ENCODE measurements around the gene HMOX2.
A peak's percentile ranks its signal among the peaks of the same experiment; 100 is the strongest.

HMOX2 gene

DNA sequence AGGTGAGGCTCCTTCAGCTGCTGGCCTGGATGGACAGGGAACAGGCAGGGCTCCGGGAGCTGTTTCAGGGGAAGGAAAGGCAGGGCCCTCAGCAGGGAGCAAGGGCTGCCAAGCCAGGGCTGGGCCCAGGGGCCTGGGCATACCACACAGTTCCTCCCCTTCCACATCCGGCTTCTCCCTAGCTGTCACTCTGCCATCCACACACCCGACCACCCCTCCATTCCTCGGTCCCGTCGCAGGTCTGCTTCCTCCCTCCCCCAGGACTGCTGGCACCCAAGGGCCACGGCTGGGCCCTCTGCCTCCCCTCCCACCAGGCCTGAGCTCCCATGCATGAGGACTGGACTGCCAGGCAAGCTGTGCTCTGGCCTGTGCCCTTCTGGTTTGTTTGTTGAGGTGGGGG lies 38.4 kb downstream of the HMOX2 start:
- H3K27me3 Mint-ChIP-seq = no peaks in the 10 kb centered on the region
- peaks cover 55% of the 10 kb centered on the region for H3K36me3 Mint-ChIP-seq (ENCODE audit: low read depth)
- no peaks in the 10 kb centered on the region for H3K9me3 Mint-ChIP-seq
- peaks cover 92% of the 10 kb centered on the region for H3K4me1 Mint-ChIP-seq (ENCODE audit: low read depth)
- intact Hi-C loops (cut with micrococcal nuclease) = loop anchor here (10.0 kb wide), 1 partner anchor 150 kb away; no protein-coding TSS in a partner anchor
- H3K27ac Mint-ChIP-seq = peak overlapping the region; percentile 89
- H3K4me3 Mint-ChIP-seq = peak overlapping the region; percentile 60

DNA sequence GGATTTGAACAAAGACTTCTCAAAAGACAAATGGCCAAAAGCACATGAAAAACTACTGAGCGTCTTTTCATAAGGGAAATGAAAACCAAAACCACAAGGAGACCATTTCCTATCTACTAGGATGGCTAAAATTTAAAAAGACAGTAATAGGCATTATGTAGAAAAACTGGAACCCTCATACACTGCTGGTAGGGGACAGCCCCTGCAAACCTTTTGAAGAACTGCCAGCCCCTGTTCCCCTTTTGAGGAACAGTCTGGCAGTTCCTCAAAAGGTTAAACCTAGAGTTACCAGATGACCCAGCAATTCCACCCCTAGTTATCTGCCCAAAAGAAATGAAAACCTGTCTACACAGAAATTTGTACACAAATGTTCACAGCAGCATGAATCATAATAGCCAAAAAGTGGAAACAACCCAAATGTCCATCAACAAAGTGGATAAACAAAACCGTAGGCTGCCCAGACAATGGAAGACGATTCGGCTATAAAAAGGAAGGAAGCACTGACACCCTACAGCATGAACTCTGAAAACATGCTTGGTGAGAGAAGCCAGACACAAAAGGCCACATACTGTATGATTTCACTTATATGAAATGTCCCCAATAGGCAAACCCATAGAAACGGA lies 39.5 kb downstream of the HMOX2 start:
- H3K4me3 Mint-ChIP-seq = peak overlapping the region; percentile 60
- H3K36me3 Mint-ChIP-seq (ENCODE audit: low read depth) = peaks cover 45% of the 10 kb centered on the region
- no peaks in the 10 kb centered on the region for H3K9me3 Mint-ChIP-seq
- peak overlapping the region; percentile 89 for H3K27ac Mint-ChIP-seq
- intact Hi-C loops (cut with micrococcal nuclease) = loop anchor here (10.0 kb wide), 1 partner anchor 149 kb away; no protein-coding TSS in a partner anchor
- peaks cover 92% of the 10 kb centered on the region for H3K4me1 Mint-ChIP-seq (ENCODE audit: low read depth)
- H3K27me3 Mint-ChIP-seq = no peaks in the 10 kb centered on the region

GRCh38 chr16:4517812-4518680 lies 41.8 kb downstream of the HMOX2 start:
- Mint-ChIP-seq H3K4me1 (ENCODE audit: low read depth) (peaks cover 81% of the 10 kb centered on the region), H3K9me3 (no peaks in the 10 kb centered on the region), H3K27ac (no peak overlapping the region), H3K4me3 (no peak overlapping the region), H3K36me3 (ENCODE audit: low read depth) (peaks cover 38% of the 10 kb centered on the region), H3K27me3 (no peaks in the 10 kb centered on the region)
- intact Hi-C loops (cut with micrococcal nuclease) = loop anchor here (10.0 kb wide), 1 partner anchor 147 kb away; no protein-coding TSS in a partner anchor

- H3K4me1 Mint-ChIP-seq (ENCODE audit: low read depth) = peaks cover 81% of the 10 kb centered on the region
- no peak overlapping the region for H3K27ac Mint-ChIP-seq
- intact Hi-C loops (cut with micrococcal nuclease) = loop anchor here (10.0 kb wide), 1 partner anchor 145 kb away; no protein-coding TSS in a partner anchor
- no peak overlapping the region for H3K4me3 Mint-ChIP-seq
- no peaks in the 10 kb centered on the region for H3K27me3 Mint-ChIP-seq
- peaks cover 37% of the 10 kb centered on the region for H3K36me3 Mint-ChIP-seq (ENCODE audit: low read depth)
- no peaks in the 10 kb centered on the region for H3K9me3 Mint-ChIP-seq
These were observed 43.3 kb downstream of the HMOX2 start for GRCh38 chr16:4519274-4520058.

DNA sequence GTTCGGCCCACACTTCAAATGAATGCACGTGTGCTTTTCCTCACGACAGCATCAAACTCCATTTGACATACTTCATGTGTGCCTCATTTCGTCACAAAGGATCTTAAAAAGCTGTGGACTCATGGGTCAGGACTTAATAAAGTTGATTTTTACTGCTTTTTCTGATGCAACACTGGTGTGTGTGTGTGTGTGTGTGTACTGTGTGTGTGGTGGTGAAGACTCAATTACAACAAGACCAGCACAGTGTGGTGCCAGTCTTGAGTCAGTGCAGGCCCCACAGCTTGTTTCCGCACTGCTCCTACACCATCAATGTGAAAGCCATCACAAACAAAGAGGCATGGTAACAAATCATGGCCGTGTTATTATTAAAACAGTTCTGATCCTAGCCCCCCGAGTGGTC lies 44.7 kb downstream of the HMOX2 start:
- no peak overlapping the region for H3K4me3 Mint-ChIP-seq
- H3K27me3 Mint-ChIP-seq = no peaks in the 10 kb centered on the region
- no peak overlapping the region for H3K27ac Mint-ChIP-seq
- H3K36me3 Mint-ChIP-seq (ENCODE audit: low read depth) = peaks cover 37% of the 10 kb centered on the region
- peaks cover 78% of the 10 kb centered on the region for H3K4me1 Mint-ChIP-seq (ENCODE audit: low read depth)
- H3K9me3 Mint-ChIP-seq = no peaks in the 10 kb centered on the region
- intact Hi-C loops (cut with micrococcal nuclease) = no loop called here

DNA sequence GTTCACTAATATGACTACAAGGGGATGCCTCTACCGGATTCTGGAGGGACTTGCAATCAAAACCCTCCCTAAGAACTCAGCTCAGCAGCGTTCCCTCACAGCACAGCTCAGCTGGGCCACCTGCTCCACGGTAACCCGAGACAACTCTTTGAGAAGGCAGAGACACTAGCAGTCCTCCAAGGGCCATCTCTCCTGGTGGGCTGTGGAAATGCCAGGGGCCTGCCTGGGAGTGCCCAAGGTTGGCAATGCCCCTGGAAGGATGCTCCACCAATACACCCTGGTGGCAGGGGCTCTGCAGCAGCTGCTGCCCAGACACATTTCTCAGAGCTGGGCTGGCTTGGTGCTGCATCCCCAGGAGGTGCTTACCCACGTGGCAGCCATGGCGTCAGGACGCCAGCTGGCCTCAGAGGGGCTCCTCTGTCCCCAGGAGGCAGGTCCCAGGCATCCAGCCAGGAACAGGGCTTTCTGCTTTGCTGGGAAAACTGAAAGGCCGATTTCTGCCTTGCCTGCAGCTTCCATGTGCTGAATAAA lies 45.9 kb downstream of the HMOX2 start:
- H3K4me3 Mint-ChIP-seq = no peak overlapping the region
- intact Hi-C loops (cut with micrococcal nuclease) = no loop called here
- peaks cover 76% of the 10 kb centered on the region for H3K4me1 Mint-ChIP-seq (ENCODE audit: low read depth)
- no peaks in the 10 kb centered on the region for H3K27me3 Mint-ChIP-seq
- peaks cover 37% of the 10 kb centered on the region for H3K36me3 Mint-ChIP-seq (ENCODE audit: low read depth)
- H3K9me3 Mint-ChIP-seq = no peaks in the 10 kb centered on the region
- H3K27ac Mint-ChIP-seq = no peak overlapping the region

DNA sequence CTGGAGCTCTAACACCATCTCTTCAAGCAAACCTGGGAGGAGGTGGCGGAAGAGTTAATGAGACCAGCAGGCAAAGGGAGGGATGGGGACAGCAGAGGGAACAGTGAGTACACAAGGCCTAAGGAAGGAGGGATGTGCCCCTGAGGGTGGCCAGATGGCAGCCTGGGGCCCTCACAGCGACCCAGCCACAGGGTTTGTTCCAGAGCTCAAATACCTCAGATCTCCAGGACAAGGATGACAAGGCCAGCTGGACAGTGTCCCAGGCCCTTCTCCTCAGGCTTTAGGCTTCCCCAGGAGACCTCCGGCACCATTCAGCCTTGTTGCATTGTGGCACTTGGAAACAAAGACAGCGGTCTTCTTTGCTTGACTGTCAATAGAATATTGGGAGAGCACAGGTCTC lies 47.5 kb downstream of the HMOX2 start:
- Mint-ChIP-seq H3K4me1 (ENCODE audit: low read depth) (peaks cover 73% of the 10 kb centered on the region), H3K27me3 (no peaks in the 10 kb centered on the region), H3K27ac (peak overlapping the region; percentile 67), H3K36me3 (ENCODE audit: low read depth) (peaks cover 30% of the 10 kb centered on the region), H3K4me3 (no peak overlapping the region), H3K9me3 (no peaks in the 10 kb centered on the region)
- intact Hi-C loops (cut with micrococcal nuclease) = no loop called here

GRCh38 chr16:4524571-4524970 lies 48.4 kb downstream of the HMOX2 start:
- Mint-ChIP-seq H3K4me3 (no peak overlapping the region), H3K9me3 (no peaks in the 10 kb centered on the region), H3K27me3 (no peaks in the 10 kb centered on the region), H3K27ac (no peak overlapping the region), H3K36me3 (ENCODE audit: low read depth) (peaks cover 30% of the 10 kb centered on the region), H3K4me1 (ENCODE audit: low read depth) (peaks cover 76% of the 10 kb centered on the region)
- intact Hi-C loops (cut with micrococcal nuclease) = no loop called here

DNA sequence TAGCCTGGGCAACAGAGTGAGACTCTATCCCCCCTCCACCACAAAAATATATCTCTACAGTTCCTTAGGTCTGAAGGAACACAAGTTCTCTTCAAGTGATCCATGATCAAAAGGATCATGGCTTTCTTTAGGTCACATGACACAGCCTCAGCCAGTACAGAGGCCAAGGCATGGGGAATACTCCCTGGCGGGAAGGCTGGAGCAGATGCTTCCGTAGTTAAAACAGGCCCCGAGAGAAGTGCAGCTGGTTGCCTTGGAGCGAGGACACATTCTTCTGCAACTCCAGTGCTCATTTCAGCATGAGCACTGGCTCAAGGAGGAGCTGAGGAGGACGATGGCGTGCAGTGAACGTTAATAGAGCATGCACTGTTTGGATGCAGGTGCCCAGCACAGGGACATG lies 48.9 kb downstream of the HMOX2 start:
- Mint-ChIP-seq H3K27me3 (no peaks in the 10 kb centered on the region), H3K36me3 (ENCODE audit: low read depth) (peaks cover 30% of the 10 kb centered on the region), H3K9me3 (no peaks in the 10 kb centered on the region), H3K27ac (no peak overlapping the region), H3K4me1 (ENCODE audit: low read depth) (peaks cover 73% of the 10 kb centered on the region), H3K4me3 (no peak overlapping the region)
- intact Hi-C loops (cut with micrococcal nuclease) = no loop called here

GRCh38 chr16:4525634-4526277 lies 49.6 kb downstream of the HMOX2 start:
- Mint-ChIP-seq H3K4me1 (ENCODE audit: low read depth) (peaks cover 70% of the 10 kb centered on the region), H3K4me3 (no peak overlapping the region), H3K27me3 (no peaks in the 10 kb centered on the region), H3K36me3 (ENCODE audit: low read depth) (peaks cover 28% of the 10 kb centered on the region), H3K27ac (no peak overlapping the region), H3K9me3 (no peaks in the 10 kb centered on the region)
- intact Hi-C loops (cut with micrococcal nuclease) = no loop called here

GRCh38 chr16:4529085-4530060 lies 53.2 kb downstream of the HMOX2 start:
- no peaks in the 10 kb centered on the region for H3K27me3 Mint-ChIP-seq
- intact Hi-C loops (cut with micrococcal nuclease) = no loop called here
- no peak overlapping the region for H3K4me3 Mint-ChIP-seq
- H3K4me1 Mint-ChIP-seq (ENCODE audit: low read depth) = peaks cover 54% of the 10 kb centered on the region
- no peaks in the 10 kb centered on the region for H3K9me3 Mint-ChIP-seq
- H3K36me3 Mint-ChIP-seq (ENCODE audit: low read depth) = peaks cover 25% of the 10 kb centered on the region
- peak overlapping the region; percentile 54 for H3K27ac Mint-ChIP-seq

- Mint-ChIP-seq H3K4me3 (no peak overlapping the region), H3K9me3 (no peaks in the 10 kb centered on the region), H3K36me3 (ENCODE audit: low read depth) (peaks cover 38% of the 10 kb centered on the region), H3K4me1 (ENCODE audit: low read depth) (peaks cover 55% of the 10 kb centered on the region), H3K27ac (no peak overlapping the region), H3K27me3 (peaks cover 2% of the 10 kb centered on the region)
- intact Hi-C loops (cut with micrococcal nuclease) = no loop called here
These were observed 55.6 kb downstream of the HMOX2 start for GRCh38 chr16:4531811-4532210.
